GM10248 (cell line): ENCODE measurements around the gene FNDC7.
"Not testable (repeated sequence)": the region's sequence is repeated elsewhere in the genome, so short reads cannot be mapped to it uniquely, and the experiment has no call there.

ENCODE experiments used
- CTCF ChIA-PET: fragments of 300-600 bp; sonication (Branson Sonifier 250); formaldehyde crosslinking; extraction: SDS; loops from one replicate; lab custom pipeline; 2021; ENCODE audit warnings: antibody characterized with exemption; lab: Yijun Ruan, JAX
- POLR2A ChIA-PET: fragments of 350-650 bp; sonication (Branson Sonifier 250); formaldehyde crosslinking; extraction: SDS; loops from one replicate; lab custom pipeline; 2020; ENCODE audit warnings: antibody characterized with exemption; lab: Yijun Ruan, JAX
- DNase-seq: peaks from one replicate; pipeline ENCODE4 v3.0.0; 2012; ENCODE audit errors: extremely low spot score
- TF ChIP-seq, protein P1 (sequence below): IDR thresholded peaks from 2 replicates; pipeline ENCODE4 v1.5.1; 2012; ENCODE audit warnings: mild to moderate bottlenecking, low read depth; ENCODE audit errors: extremely low read depth, missing control alignments, control extremely low read depth

Gene FNDC7

DNA sequence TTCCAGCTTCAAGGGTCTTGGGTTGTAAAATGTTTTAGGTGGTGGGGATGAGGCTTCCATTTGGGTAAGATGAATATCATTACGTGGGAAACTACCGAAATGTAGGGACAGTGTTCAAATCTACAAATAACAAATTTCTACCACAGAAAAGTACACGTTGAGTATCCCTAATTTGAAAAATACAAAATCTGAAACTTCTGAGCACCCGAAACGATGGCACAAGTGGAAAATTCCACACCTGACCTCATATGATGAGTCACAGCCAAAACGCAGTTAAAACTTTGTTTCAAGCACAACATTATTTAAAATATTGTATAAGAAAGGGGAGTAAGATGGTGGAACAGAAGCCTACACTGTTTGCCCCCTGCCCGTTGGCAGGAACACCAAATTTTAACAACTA lies 43.0 kb upstream of the FNDC7 start:
- TF ChIP-seq, protein P1, sequence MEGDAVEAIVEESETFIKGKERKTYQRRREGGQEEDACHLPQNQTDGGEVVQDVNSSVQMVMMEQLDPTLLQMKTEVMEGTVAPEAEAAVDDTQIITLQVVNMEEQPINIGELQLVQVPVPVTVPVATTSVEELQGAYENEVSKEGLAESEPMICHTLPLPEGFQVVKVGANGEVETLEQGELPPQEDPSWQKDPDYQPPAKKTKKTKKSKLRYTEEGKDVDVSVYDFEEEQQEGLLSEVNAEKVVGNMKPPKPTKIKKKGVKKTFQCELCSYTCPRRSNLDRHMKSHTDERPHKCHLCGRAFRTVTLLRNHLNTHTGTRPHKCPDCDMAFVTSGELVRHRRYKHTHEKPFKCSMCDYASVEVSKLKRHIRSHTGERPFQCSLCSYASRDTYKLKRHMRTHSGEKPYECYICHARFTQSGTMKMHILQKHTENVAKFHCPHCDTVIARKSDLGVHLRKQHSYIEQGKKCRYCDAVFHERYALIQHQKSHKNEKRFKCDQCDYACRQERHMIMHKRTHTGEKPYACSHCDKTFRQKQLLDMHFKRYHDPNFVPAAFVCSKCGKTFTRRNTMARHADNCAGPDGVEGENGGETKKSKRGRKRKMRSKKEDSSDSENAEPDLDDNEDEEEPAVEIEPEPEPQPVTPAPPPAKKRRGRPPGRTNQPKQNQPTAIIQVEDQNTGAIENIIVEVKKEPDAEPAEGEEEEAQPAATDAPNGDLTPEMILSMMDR, result no peak
- ChIA-PET CTCF (interaction anchor here (2.0 kb wide), 1 partner anchor 16 kb away, joined by 4 read pairs; no protein-coding TSS in a partner anchor), POLR2A (no interaction called here)
- DNase-seq, result no peak

DNA sequence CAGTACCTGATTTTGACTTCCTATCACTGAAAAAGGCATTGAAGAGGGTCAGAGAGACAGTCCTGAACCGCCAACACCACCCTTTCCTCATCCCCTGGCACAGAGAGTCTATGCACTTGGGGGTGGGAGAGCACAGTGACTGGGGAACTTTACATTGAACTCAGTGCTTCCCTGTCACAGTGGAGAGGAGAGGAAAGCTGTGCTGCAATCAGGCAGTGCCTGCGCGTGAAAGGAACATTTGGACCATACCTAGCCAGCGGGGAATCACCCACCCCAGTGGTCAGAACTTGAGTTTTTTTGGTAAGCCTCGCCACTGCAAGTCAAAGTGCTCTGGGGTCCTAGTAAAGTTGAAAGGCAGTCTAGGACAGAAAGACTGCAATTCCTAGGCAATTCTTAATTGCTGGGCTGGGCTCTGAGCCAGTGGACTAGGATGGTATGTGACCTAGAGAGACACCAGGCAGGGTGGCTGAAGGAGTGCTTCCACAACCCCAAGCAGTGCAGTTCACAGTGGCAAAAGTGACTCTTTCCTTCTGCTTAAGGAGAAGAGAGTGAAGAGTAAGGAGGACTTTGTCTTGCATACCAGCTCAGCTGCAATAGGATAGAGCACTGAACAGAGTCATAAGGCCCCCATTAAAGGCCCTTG lies 42.5 kb upstream of the FNDC7 start:
- TF ChIP-seq, protein P1, result no peak
- DNase-seq, result no peak
- ChIA-PET CTCF (interaction anchor here (2.0 kb wide), 1 partner anchor 16 kb away, joined by 4 read pairs; no protein-coding TSS in a partner anchor), POLR2A (no interaction called here)

DNA sequence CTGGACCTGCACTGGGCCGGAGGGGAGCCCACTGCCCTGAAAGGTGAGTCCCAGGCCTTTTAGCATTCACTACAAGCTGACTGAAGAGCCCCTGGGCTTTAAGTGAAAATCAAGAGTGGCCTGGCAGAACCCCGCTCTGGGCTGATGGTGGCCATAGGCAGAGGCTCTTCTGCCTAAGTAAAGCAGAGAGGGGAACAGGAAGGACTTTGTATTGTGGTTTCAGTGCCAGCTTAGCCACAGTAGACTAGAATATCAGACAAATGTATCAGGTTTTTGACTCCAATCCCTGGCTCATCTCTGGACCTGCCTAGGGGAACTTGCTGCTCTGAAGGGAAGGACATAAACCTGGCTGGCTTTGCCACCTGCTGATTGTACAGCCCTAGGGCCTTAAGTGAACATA lies 41.6 kb upstream of the FNDC7 start:
- ChIA-PET CTCF (interaction anchor here (0.7 to 2.0 kb wide), 2 partner anchors 13 to 15 kb away, joined by 4 read pairs; no protein-coding TSS in a partner anchor), POLR2A (no interaction called here)
- TF ChIP-seq, protein P1, result no peak
- DNase-seq, result no peak

DNA sequence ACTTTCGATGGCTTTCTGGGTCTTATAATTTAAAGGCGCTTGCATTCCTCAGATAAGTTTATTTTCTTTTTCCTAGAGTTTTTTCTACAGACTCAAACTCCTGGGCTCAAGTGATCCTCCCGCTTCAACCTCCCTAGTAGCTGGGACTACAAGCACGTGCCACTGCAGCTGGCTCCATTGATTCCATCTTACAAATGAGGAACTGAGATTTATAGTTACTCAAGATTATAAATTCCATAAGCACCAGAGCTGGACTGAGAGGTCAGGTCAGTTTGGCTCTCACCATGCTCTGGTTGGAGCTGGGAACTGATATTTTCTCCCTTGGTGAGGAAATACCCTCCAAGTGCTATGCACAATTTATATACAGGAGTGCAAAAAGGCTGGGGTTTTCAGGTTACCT lies 34.0 kb upstream of the FNDC7 start:
- TF ChIP-seq, protein P1, result no peak
- POLR2A ChIA-PET, result no interaction called here
- no peak for DNase-seq
- CTCF ChIA-PET, result interaction anchor here (1.0 to 3.3 kb wide), 3 partner anchors 11 to 34 kb away, joined by 3 to 11 read pairs (median 3); partner anchors contain the start of genes FNDC7 and PRPF38B

DNA sequence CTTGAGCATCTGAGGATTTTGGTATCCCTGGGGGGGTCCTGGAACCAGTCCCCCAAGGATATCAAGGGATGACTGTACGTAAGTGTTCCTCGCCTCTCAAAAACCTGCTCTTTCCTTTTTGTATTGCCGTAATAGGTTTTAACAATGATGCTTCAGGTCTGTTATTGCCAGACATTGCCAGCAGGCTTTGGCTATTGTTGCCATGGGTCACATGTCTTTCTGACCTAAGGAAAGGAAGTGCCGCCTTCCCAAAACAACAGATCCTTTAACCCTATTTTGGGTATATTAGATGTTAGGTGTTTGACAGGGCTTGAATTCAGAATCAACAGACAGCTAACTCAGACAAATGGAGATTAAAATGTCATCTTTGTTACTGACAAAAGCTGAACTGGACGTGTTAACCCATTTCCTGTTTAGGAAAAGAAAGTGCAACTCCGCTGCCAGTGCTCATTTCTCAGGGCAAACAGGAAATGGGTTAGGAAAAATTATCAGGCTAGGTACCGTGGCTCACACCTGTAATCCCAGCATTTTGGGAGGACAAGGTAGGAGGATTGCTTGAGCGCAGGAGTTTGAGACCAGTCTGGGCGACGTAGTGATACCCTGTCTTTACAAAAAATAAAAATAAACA lies 33.0 kb upstream of the FNDC7 start:
- ChIA-PET POLR2A (no interaction called here), CTCF (interaction anchor here (1.1 to 3.3 kb wide), 3 partner anchors 8 to 30 kb away, joined by 3 to 11 read pairs (median 3); partner anchors contain the start of gene PRPF38B)
- TF ChIP-seq, protein P1, result no peak
- DNase-seq, result no peak

DNA sequence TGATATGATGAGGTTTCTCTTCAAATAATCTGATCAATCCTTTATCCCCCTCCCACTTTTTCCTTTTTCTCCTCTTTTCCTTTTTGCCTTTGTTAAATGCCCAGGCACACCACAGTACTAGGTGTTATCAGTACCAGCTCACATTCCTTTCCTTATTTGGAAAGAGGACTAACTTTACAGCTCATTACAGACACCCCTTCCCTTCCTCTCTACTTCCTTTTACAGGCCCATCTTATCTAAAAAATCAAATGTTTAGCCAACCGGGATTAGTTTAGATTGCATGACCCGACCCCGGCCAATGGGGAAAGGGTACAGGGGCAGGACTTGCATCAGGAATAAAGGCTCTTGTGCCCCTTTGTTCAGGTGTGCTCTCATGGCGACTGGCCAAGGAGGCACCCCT lies 31.0 kb upstream of the FNDC7 start:
- POLR2A ChIA-PET, DNase-seq: not testable (repeated sequence)
- CTCF ChIA-PET, result interaction anchor here (1.5 to 1.9 kb wide), 2 partner anchors 10 to 21 kb away, joined by 3 to 6 read pairs; partner anchors contain the start of genes HENMT1 and PRPF38B

DNA sequence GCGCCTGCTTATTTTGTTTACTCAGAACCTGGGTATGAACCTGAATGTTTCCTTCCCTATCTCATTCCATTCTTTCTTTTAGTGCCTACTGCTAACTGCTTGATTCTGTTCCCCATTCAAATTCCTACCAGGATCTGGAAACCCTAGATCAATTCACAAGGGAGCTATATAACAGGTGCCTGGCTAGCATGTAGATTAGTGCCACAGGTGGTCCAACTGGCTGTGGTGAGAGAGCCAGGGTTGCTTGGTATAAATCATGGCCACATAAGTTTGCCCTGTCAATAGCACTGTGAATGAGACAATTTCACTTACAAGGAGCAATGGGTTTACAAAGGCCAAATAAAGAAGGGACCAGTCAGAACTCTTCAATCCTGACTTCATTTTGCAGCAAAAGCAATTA lies 27.2 kb upstream of the FNDC7 start:
- ChIA-PET CTCF (interaction anchor here (0.8 kb wide), 1 partner anchor 16 kb away, joined by 4 read pairs; no protein-coding TSS in a partner anchor), POLR2A (no interaction called here)
- TF ChIP-seq, protein P1, result no peak
- DNase-seq, result no peak
